Cerebellar cortex (tissue), 1 donor: Measurements from ENCODE around the gene NUDCD3.

Experiments used
- DNase-seq: peaks from one replicate; pipeline ENCODE4 v3.0.0-alpha.2; 2015; ENCODE audit warnings: low spot score

The NUDCD3 gene

GRCh38 chr7:44353668-44354067 is 136.8 kb downstream of the NUDCD3 start:
- no peak for DNase-seq

- DNase-seq, result no peak
These were observed 141.3 kb downstream of the NUDCD3 start for GRCh38 chr7:44348851-44349781.

- peak; percentile 34 for DNase-seq
These were observed 142.2 kb downstream of the NUDCD3 start for GRCh38 chr7:44348300-44348699.

- DNase-seq, result no peak
These were observed 142.8 kb downstream of the NUDCD3 start for GRCh38 chr7:44347546-44348114.

- no peak for DNase-seq
These were observed 144.4 kb downstream of the NUDCD3 start for GRCh38 chr7:44346063-44346462.

GRCh38 chr7:44341401-44341800 is 149.1 kb downstream of the NUDCD3 start:
- no peak for DNase-seq

- no peak for DNase-seq
These were observed 151.9 kb downstream of the NUDCD3 start for GRCh38 chr7:44338600-44338999.

- no peak for DNase-seq
These were observed 154.0 kb downstream of the NUDCD3 start for GRCh38 chr7:44336491-44336890.

GRCh38 chr7:44335184-44335583 is 155.3 kb downstream of the NUDCD3 start:
- DNase-seq, result no peak

- no peak for DNase-seq
These were observed 155.7 kb downstream of the NUDCD3 start for GRCh38 chr7:44334734-44335097.

GRCh38 chr7:44333911-44334733 is 156.3 kb downstream of the NUDCD3 start:
- peak; percentile 72 for DNase-seq

GRCh38 chr7:44331682-44332081 is 158.8 kb downstream of the NUDCD3 start:
- no peak for DNase-seq

GRCh38 chr7:44330331-44330730 is 160.1 kb downstream of the NUDCD3 start:
- no peak for DNase-seq

- no peak for DNase-seq
These were observed 160.6 kb downstream of the NUDCD3 start for GRCh38 chr7:44329888-44330287.
